Stomach (tissue), 9 donors: Measurements from ENCODE around the gene C16orf92. TPM values are rescaled to one million over a fixed set of nuclear protein-coding genes. Genes with fewer than 3 reads are reported as not detected.

ENCODE experiments used
- DNase-seq, 2 donors: peaks; one replicate each; pipeline versions ENCODE4 v3.0.0 to v3.0.0-alpha.2; 2013 to 2019
- H3K27ac ChIP-seq, 5 donors: fragments of 200-600 bp in 4 of 5; sonication (generic) in 4 of 5; one replicate each; pipeline ENCODE4 v1.5.1; 2013 to 2019; ENCODE audit warnings: mild to moderate bottlenecking in 1 of 5, moderate library complexity in 1 of 5
- H3K27me3 ChIP-seq, 3 donors: fragments of 200-600 bp; sonication (generic); one replicate each; pipeline ENCODE4 v1.5.1; 2017 to 2019; ENCODE audit warnings: mixed run types in 1 of 3
- H3K36me3 ChIP-seq, 4 donors: fragments of 200-600 bp; sonication (generic); 1 replicate in 3 of 4; 2 replicates in 1 of 4; pipeline ENCODE4 v1.5.1; 2016 to 2019
- H3K4me1 ChIP-seq, 4 donors: fragments of 200-600 bp; sonication (generic); one replicate each; pipeline ENCODE4 v1.5.1; 2016 to 2019
- H3K4me3 ChIP-seq, 4 donors: fragments of 200-600 bp; sonication (generic) in 3 of 4; one replicate each; pipeline ENCODE4 v1.5.1; 2016 to 2019; ENCODE audit warnings: mild to moderate bottlenecking in 1 of 4
- H3K9me3 ChIP-seq, 4 donors: fragments of 200-600 bp; sonication (generic); one replicate each; pipeline ENCODE4 v1.5.1; 2016 to 2019
- EP300 ChIP-seq: sonication (generic); formaldehyde crosslinking; IDR thresholded peaks from one replicate; pipeline ENCODE4 v1.6.1; 2017; ENCODE audit warnings: antibody characterized with exemption
- POLR2A ChIP-seq, 4 donors: fragments of 450-650 bp; IDR thresholded peaks; one replicate each; pipeline ENCODE4 v1.6.1; 2016; ENCODE audit warnings: antibody characterized with exemption in 4 of 4, control low read depth in 2 of 4, mild to moderate bottlenecking in 1 of 4, moderate library complexity in 1 of 4
- POLR2AphosphoS5 ChIP-seq, 3 donors: sonication (generic); formaldehyde crosslinking; IDR thresholded peaks; one replicate each; pipeline ENCODE4 v1.6.1; 2016; ENCODE audit warnings: antibody characterized with exemption in 3 of 3
- WGBS, 5 donors: extraction: QIAGEN DNeasy Blood & Tissue Kit in 3 of 5; methylation state at CpG; one replicate each; pipeline versions ENCODE4 v1.1.5 to v1.1.7; 2013 to 2018; 5-methylcytosine and 5-hydroxymethylcytosine counted together
- intact Hi-C: fragments of 100-400 bp; cut with DNase I; formaldehyde crosslinking; loops from one replicate; pipeline ENCODE4 v1.15.1; 2023; ENCODE audit warnings: low total_unique reads
- polyA plus RNA-seq, 3 donors: library from polyadenylated mRNA; stranded (reverse); fragments of 200-250 nt; gene quantifications; one replicate each; pipeline ENCODE4 v1.2.3, GENCODE V29; 2013
- total RNA-seq, 5 donors: library from RNA; depleted of rRNA; stranded (reverse); fragments of >200 nt; gene quantifications; one replicate each; pipeline versions ENCODE4 v1.1.0 to v1.2.3, GENCODE V29; 2014 to 2016
- TF ChIP-seq, protein P1 (sequence below), 7 experiments: fragments of 450-650 bp in 4 of 7; fragments of 200-600 bp in 3 of 7; sonication (generic) in 3 of 7; IDR thresholded peaks; one replicate each; pipeline ENCODE4 v1.5.1; 2016 to 2019; ENCODE audit warnings: antibody characterized with exemption in 7 of 7, control low read depth in 2 of 7, mild to moderate bottlenecking in 1 of 7
- donor health status: healthy with polysubstance abuse.
- donor health status: Bipolar disorder and iron deficiency.
- donor health status: healthy.

The C16orf92 gene
- total and polyA plus RNA-seq, 8 donors = not detected

GRCh38 chr16:29978564-29979270 lies 44.3 kb upstream of the C16orf92 start:
- no peak for TF ChIP-seq EP300
- no peak for TF ChIP-seq POLR2A (IDR thresholded peaks at IDR 0.05)
- TF ChIP-seq, protein P1, sequence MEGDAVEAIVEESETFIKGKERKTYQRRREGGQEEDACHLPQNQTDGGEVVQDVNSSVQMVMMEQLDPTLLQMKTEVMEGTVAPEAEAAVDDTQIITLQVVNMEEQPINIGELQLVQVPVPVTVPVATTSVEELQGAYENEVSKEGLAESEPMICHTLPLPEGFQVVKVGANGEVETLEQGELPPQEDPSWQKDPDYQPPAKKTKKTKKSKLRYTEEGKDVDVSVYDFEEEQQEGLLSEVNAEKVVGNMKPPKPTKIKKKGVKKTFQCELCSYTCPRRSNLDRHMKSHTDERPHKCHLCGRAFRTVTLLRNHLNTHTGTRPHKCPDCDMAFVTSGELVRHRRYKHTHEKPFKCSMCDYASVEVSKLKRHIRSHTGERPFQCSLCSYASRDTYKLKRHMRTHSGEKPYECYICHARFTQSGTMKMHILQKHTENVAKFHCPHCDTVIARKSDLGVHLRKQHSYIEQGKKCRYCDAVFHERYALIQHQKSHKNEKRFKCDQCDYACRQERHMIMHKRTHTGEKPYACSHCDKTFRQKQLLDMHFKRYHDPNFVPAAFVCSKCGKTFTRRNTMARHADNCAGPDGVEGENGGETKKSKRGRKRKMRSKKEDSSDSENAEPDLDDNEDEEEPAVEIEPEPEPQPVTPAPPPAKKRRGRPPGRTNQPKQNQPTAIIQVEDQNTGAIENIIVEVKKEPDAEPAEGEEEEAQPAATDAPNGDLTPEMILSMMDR (IDR thresholded peaks at IDR 0.05) = no peak
- TF ChIP-seq POLR2AphosphoS5 (IDR thresholded peaks at IDR 0.05) = no peak
- Histone ChIP-seq H3K27me3 (no peaks in the 10 kb centered on the region), H3K9me3 (no peaks in the 10 kb centered on the region), H3K4me1 (peaks cover 25 to 46% (median 36%) of the 10 kb centered on the region in 4 donors), H3K27ac (no peak overlapping the region), H3K4me3 (no peak overlapping the region), H3K36me3 (peaks cover 57 to 63% (median 62%) of the 10 kb centered on the region in 4 donors)
- DNase-seq = no peak
- 87 to 93% (median 93%) methylated on average over 9 of the region's 9 CpGs for WGBS, 5 donors
- intact Hi-C loops = no loop called here

GRCh38 chr16:29982560-29983419 lies 40.2 kb upstream of the C16orf92 start:
- no peak for DNase-seq
- 82 to 90% (median 89%) methylated on average over 22 to 24 of the region's 24 CpGs for WGBS, 5 donors
- H3K27me3 ChIP-seq = no peaks in the 10 kb centered on the region
- no peaks in the 10 kb centered on the region for H3K9me3 ChIP-seq
- no peak overlapping the region for H3K4me3 ChIP-seq
- intact Hi-C loops = no loop called here
- H3K27ac ChIP-seq = no peak overlapping the region
- peaks cover 96 to 100% (median 100%) of the 10 kb centered on the region in 4 donors for H3K36me3 ChIP-seq
- H3K4me1 ChIP-seq = peaks cover 0 to 11% (median 3%) of the 10 kb centered on the region in 4 donors
- TF ChIP-seq POLR2A (IDR thresholded peaks at IDR 0.05) (no peak), POLR2AphosphoS5 (IDR thresholded peaks at IDR 0.05) (no peak), EP300 (no peak)
- TF ChIP-seq, protein P1 (IDR thresholded peaks at IDR 0.05) = no peak

GRCh38 chr16:29983420-29984136 lies 39.4 kb upstream of the C16orf92 start:
- H3K27ac ChIP-seq = no peak overlapping the region
- no peak overlapping the region for H3K4me3 ChIP-seq
- no peaks in the 10 kb centered on the region for H3K27me3 ChIP-seq
- peaks cover 0 to 11% (median 0%) of the 10 kb centered on the region in 4 donors for H3K4me1 ChIP-seq
- WGBS, 5 donors = 80 to 94% (median 86%) methylated on average over 12 of the region's 12 CpGs
- DNase-seq = no peak
- H3K36me3 ChIP-seq = peaks cover 96 to 100% (median 100%) of the 10 kb centered on the region in 4 donors
- TF ChIP-seq POLR2A (IDR thresholded peaks at IDR 0.05) (no peak), POLR2AphosphoS5 (IDR thresholded peaks at IDR 0.05) (no peak), EP300 (no peak)
- TF ChIP-seq, protein P1 (IDR thresholded peaks at IDR 0.05) = no peak
- intact Hi-C loops = no loop called here
- no peaks in the 10 kb centered on the region for H3K9me3 ChIP-seq
